ENCODE measurements around the gene CCP110. TPM values are rescaled to one million over a fixed set of nuclear protein-coding genes. Genes with fewer than 3 reads are reported as not detected.
A peak's percentile ranks its signal among the peaks of the same experiment; 100 is the strongest.

Gene CCP110
- total and polyA plus RNA-seq, 5 donors from 2014 or later: 7.1 to 13.0 (median 9.5) TPM

DNA sequence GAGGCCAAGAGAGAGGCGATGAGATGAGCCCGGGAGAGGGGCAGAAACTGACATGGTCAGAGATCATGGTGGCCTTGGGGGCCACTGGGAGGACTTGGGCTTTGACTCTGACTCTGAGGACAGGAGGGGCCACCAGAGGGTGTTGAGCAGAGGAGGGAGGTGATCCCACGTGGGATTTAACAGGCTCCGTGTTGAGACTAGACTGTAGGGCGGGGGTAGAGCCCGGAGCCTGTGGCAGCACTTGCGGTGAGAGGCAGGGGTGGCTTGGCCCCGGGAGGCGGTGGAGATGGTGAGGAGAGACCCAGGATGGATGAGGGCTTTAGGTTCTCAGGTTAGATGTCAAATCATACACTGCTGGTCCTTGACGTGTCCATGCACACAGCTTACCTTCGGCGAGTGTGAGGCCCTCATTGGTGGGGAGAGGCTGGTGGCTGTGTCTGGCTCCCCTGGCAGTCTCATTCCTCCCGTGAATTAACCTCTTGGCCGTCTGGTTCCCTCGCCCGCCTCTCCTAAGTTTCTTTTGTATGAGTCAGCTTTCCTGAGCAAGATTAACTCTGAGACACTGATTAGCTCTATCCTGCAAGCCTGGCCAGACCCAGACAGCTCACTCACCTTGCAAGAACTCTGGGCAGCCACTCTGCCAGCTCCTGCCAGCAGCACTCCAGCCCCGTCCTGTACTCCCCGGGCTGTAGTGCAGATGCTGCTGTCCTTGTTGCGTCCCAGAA lies 71.5 kb downstream of the CCP110 start:
- H3K4me1 Mint-ChIP-seq: no peaks in the 10 kb centered on the region
- no peak for ATAC-seq (ENCODE audit: low read depth in 2 of 2)
- H3K36me3 ChIP-seq (ENCODE audit: control insufficient read depth, insufficient read depth, low read length): peaks cover 32% of the 10 kb centered on the region
- H3K9me3 ChIP-seq (ENCODE audit: control insufficient read depth in 2 of 2, low read length in 2 of 2): no peaks in the 10 kb centered on the region
- H3K27me3 ChIP-seq (ENCODE audit: control insufficient read depth, insufficient read depth, low read length): no peaks in the 10 kb centered on the region
- H3K27ac Mint-ChIP-seq: peak overlapping the region in 2 of 3 donors; percentile 32 to 50
- DNase-seq: no peak
- H3K36me3 Mint-ChIP-seq: peaks cover 23% of the 10 kb centered on the region
- H3K27me3 Mint-ChIP-seq: no peaks in the 10 kb centered on the region
- H3K4me3 Mint-ChIP-seq: no peak overlapping the region
- H3K27ac ChIP-seq (ENCODE audit: insufficient read depth, low read length, poor library complexity, severe bottlenecking): no peak overlapping the region
- H3K9me3 Mint-ChIP-seq: no peaks in the 10 kb centered on the region
- H3K4me3 ChIP-seq (ENCODE audit: low read depth, low read length): no peak overlapping the region
- H3K4me1 ChIP-seq (ENCODE audit: control insufficient read depth, insufficient read depth, low read length, poor library complexity, severe bottlenecking): no peaks in the 10 kb centered on the region

DNA sequence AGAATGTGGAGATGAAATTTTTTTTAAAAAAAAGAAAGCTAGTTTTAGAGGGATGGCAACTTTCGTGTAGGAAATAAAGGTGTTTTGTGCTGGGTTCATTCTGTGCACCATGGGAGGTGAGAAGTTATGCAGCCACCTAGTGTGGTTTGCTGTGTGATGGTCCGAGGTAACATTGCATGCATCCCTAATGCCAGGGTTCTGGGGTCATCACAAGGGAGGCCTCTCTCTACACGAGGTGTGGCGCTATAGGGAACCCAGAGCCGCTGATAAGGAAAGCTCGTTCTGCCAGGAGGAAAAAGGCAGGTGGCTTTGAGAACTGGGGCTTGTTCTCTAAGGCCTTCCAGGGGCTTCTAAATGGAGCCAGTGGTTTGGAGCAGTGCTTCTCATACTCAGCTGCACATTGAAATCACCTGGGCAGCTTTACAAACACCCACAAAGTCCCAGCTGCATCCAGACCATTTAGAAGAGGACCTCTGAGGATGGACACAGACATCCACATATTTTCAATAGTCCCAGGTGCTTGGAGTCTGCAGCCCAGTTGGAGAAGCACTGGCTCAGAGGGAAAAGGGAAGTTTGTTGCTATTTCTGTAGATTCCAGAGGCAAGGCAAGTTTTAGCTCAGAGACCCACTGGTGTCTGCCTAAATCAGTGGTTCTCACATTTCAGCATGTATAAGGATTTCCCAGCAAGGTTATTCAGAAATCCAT lies 75.2 kb downstream of the CCP110 start:
- H3K27ac ChIP-seq (ENCODE audit: insufficient read depth, low read length, poor library complexity, severe bottlenecking): no peak overlapping the region
- no peak for ATAC-seq (ENCODE audit: low read depth in 2 of 2)
- Mint-ChIP-seq H3K9me3 (no peaks in the 10 kb centered on the region), H3K27me3 (no peaks in the 10 kb centered on the region), H3K36me3 (peaks cover 26% of the 10 kb centered on the region), H3K4me1 (no peaks in the 10 kb centered on the region), H3K27ac (no peak overlapping the region), H3K4me3 (no peak overlapping the region)
- H3K4me1 ChIP-seq (ENCODE audit: control insufficient read depth, insufficient read depth, low read length, poor library complexity, severe bottlenecking): no peaks in the 10 kb centered on the region
- no peak for DNase-seq
- no peaks in the 10 kb centered on the region for H3K9me3 ChIP-seq (ENCODE audit: control insufficient read depth in 2 of 2, low read length in 2 of 2)
- H3K27me3 ChIP-seq (ENCODE audit: control insufficient read depth, insufficient read depth, low read length): no peaks in the 10 kb centered on the region
- no peak overlapping the region for H3K4me3 ChIP-seq (ENCODE audit: low read depth, low read length)
- peaks cover 24% of the 10 kb centered on the region for H3K36me3 ChIP-seq (ENCODE audit: control insufficient read depth, insufficient read depth, low read length)

DNA sequence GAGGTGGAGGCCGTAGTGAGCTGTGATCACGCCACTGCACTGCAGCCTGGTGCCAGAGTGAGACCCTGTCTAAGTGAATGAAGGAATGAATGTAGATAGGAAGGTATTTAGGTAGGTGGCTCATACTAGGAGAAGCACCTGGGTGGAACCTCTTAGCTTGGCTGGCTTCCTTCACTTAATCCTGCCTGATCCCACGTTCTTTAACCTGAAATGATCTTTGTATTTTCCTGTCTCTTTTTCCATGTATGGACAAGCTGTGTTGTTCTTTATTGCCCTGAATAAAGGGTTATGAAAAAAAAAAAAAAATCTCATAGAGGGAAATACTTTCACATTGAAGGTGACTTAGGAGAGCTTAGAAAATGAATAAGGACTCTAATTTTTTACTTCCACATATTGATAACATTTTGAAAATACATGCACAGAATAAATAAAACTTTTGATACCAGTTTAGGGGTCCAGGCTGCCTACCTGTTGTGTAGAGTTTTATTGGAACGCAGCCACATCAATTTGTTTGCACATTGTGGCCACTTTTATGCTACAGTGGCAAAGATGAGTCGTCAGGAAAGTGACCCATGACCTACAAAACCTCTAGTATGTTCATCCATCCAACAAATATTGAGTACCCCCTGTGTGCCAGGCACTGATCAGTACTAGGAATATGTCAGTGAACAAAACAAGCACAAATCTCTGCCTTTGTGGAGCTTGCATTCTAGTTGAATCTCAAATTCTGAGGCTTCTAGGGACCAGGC lies 76.4 kb downstream of the CCP110 start:
- Histone ChIP-seq H3K36me3 (ENCODE audit: control insufficient read depth, insufficient read depth, low read length) (peaks cover 24% of the 10 kb centered on the region), H3K4me3 (ENCODE audit: low read depth, low read length) (no peak overlapping the region), H3K4me1 (ENCODE audit: control insufficient read depth, insufficient read depth, low read length, poor library complexity, severe bottlenecking) (no peaks in the 10 kb centered on the region), H3K27me3 (ENCODE audit: control insufficient read depth, insufficient read depth, low read length) (no peaks in the 10 kb centered on the region), H3K9me3 (ENCODE audit: control insufficient read depth in 2 of 2, low read length in 2 of 2) (no peaks in the 10 kb centered on the region), H3K27ac (ENCODE audit: insufficient read depth, low read length, poor library complexity, severe bottlenecking) (no peak overlapping the region)
- Mint-ChIP-seq H3K4me3 (no peak overlapping the region), H3K4me1 (no peaks in the 10 kb centered on the region), H3K36me3 (peaks cover 33% of the 10 kb centered on the region), H3K9me3 (no peaks in the 10 kb centered on the region), H3K27ac (no peak overlapping the region), H3K27me3 (no peaks in the 10 kb centered on the region)
- DNase-seq (no peak), ATAC-seq (ENCODE audit: low read depth in 2 of 2) (no peak)

DNA sequence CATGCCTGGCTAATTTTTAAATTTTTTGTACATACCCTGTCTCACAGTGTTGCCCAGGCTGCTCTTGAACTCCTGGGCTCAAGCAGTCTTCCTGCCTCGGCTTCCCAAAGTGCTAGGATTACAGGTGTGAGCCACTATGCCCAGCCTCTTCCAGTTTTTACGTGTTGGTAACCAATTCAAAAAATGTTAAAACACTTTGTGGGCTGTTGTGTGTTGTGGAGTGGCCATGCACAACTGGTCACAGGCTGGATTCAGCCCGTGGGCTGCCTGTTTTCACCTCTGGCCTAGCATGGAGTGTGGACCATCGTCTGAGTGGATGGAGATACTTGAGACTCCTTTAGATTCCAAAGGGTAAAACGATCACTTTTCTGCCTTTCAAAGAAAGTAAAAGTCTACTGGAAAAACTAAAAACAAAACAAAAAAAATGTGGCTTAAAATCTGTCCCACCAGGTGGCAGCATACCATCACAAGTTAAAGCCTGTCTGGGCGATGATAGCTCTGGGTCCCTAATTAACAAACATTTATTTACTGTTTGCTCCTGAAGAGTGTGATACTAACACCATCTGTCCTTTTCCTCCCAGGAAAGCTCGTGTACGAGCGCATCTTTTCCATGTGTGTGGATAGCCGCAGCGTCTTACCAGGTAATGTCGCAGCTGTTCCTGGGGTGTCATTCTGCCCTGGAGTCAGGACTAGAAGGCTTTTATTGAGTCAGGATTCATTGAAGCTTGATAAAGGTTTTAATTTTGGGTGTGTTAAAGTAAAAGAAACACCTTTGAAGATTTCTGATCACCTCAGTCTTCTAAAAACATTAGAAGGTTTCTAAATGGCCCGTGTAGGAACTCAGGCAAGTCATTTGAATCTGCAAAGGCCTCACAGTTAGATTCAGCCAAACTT lies 77.6 kb downstream of the CCP110 start:
- Histone ChIP-seq H3K9me3 (ENCODE audit: control insufficient read depth in 2 of 2, low read length in 2 of 2) (no peaks in the 10 kb centered on the region), H3K36me3 (ENCODE audit: control insufficient read depth, insufficient read depth, low read length) (peaks cover 28% of the 10 kb centered on the region), H3K4me1 (ENCODE audit: control insufficient read depth, insufficient read depth, low read length, poor library complexity, severe bottlenecking) (no peaks in the 10 kb centered on the region), H3K4me3 (ENCODE audit: low read depth, low read length) (no peak overlapping the region), H3K27me3 (ENCODE audit: control insufficient read depth, insufficient read depth, low read length) (no peaks in the 10 kb centered on the region), H3K27ac (ENCODE audit: insufficient read depth, low read length, poor library complexity, severe bottlenecking) (no peak overlapping the region)
- Mint-ChIP-seq H3K36me3 (peaks cover 42% of the 10 kb centered on the region), H3K27me3 (no peaks in the 10 kb centered on the region), H3K9me3 (peaks cover 0 to 4% (median 0%) of the 10 kb centered on the region in 7 donors), H3K27ac (peak overlapping the region in 1 of 3 donors; percentile 31), H3K4me3 (no peak overlapping the region), H3K4me1 (no peaks in the 10 kb centered on the region)
- DNase-seq (peak in 2 of 3 donors; percentile 35 to 65), ATAC-seq (ENCODE audit: low read depth in 2 of 2) (no peak)

Other genes with a start within 250 kb of the CCP110 start
- not detected for gene CLEC19A, start 238.2 kb upstream of the CCP110 start, total RNA-seq
- gene CLEC19A, start 238.2 kb upstream of the CCP110 start, polyA plus RNA-seq: not detected
- gene TMC5, start 106.1 kb upstream of the CCP110 start, total RNA-seq: not detected
- gene TMC5, start 106.1 kb upstream of the CCP110 start, polyA plus RNA-seq: not detected
- 22.8 TPM for gene GDE1, start 1.8 kb upstream of the CCP110 start, total RNA-seq
- gene GDE1, start 1.8 kb upstream of the CCP110 start, polyA plus RNA-seq: 10 to 100 TPM; 35.1 to 43.6 (median 41.5) TPM
- 34.2 TPM for gene VPS35L, start 31.8 kb downstream of the CCP110 start, total RNA-seq
- gene VPS35L, start 31.8 kb downstream of the CCP110 start, polyA plus RNA-seq: 10 to 100 TPM; 29.9 to 34.6 (median 33.5) TPM
- 3.2 TPM for gene KNOP1, start 194.3 kb downstream of the CCP110 start, total RNA-seq
- gene KNOP1, start 194.3 kb downstream of the CCP110 start, polyA plus RNA-seq: 1 to 10 TPM; 3.1 to 6.8 (median 6.6) TPM
- gene IQCK, start 194.3 kb downstream of the CCP110 start, total RNA-seq: 1.7 TPM
- 1 to 10 TPM in 3 of 4 donors, under 1 TPM in 1; 0.23 to 1.8 (median 1.6) TPM for gene IQCK, start 194.3 kb downstream of the CCP110 start, polyA plus RNA-seq

Data from CD4-positive, CD25-positive, alpha-beta regulatory T cell (primary cell).